Adipocyte (in vitro differentiated cells): ENCODE measurements around the gene CAMK1.

Experiments
- DNase-seq: peaks from one replicate; pipeline ENCODE4 v3.0.0-alpha.2; 2015; ENCODE audit warnings: low read depth
- H3K27me3 ChIP-seq: replicated peaks from 2 replicates; pipeline ENCODE4 v1.7.0; 2013; ENCODE audit warnings: mild to moderate bottlenecking, low read length, moderate library complexity; ENCODE audit not compliant: control insufficient read depth, insufficient read depth
- H3K36me3 ChIP-seq: 2 replicates; pipeline ENCODE4 v1.7.0; 2013; ENCODE audit warnings: low read length, mild to moderate bottlenecking, moderate library complexity; ENCODE audit not compliant: control insufficient read depth, insufficient read depth, severe bottlenecking
- H3K4me1 ChIP-seq: 2 replicates; pipeline ENCODE4 v1.7.0; 2013; ENCODE audit warnings: mild to moderate bottlenecking, low read length, moderate library complexity; ENCODE audit not compliant: control insufficient read depth, insufficient read depth
- H3K4me3 ChIP-seq: 2 replicates; pipeline ENCODE4 v1.7.0; 2013; ENCODE audit warnings: mild to moderate bottlenecking, low read length, moderate library complexity
- H3K9ac ChIP-seq: 2 replicates; pipeline ENCODE4 v1.7.0; 2013; ENCODE audit warnings: mild to moderate bottlenecking, low read length, moderate library complexity
- H3K9me3 ChIP-seq: 2 replicates; pipeline ENCODE4 v1.7.0; 2013; ENCODE audit warnings: mild to moderate bottlenecking, low read length, moderate library complexity; ENCODE audit not compliant: control insufficient read depth

Gene CAMK1

DNA sequence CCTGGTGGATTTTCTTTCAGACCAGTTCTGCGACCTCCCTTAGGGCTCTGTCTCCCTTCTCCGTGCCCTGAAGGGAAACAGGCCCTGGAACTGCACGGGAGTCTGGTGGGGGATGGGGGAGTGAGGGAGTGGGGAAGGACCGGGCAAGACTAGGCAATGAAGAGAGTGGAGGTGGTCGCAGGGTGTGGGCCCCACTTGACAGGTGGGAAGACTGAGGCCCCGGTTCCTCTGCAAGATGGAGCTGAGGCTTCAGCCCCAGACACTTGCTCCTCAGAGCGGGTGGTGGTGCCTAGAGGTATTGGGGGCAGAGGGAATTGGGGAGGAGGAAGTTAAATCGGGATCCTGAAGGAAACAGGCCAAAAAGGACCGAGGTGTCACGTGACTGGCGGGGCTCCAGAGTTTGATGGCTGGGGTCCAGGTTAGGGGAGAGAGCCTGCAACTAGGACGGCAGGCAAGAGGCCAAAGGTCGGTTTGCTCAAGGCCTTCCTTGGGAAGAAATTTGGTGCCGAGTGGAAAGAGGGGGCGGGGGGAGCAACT, 597 bp upstream of the CAMK1 start:
- H3K9me3 ChIP-seq, result no peaks in the 10 kb centered on the region
- peaks cover 12% of the 10 kb centered on the region for H3K36me3 ChIP-seq
- H3K4me1 ChIP-seq, result peaks cover 39% of the 10 kb centered on the region
- H3K4me3 ChIP-seq, result peak overlapping the region; percentile 91
- peak overlapping the region; percentile 93 for H3K9ac ChIP-seq
- no peaks in the 10 kb centered on the region for H3K27me3 ChIP-seq
- DNase-seq, result peak; percentile 39

DNA sequence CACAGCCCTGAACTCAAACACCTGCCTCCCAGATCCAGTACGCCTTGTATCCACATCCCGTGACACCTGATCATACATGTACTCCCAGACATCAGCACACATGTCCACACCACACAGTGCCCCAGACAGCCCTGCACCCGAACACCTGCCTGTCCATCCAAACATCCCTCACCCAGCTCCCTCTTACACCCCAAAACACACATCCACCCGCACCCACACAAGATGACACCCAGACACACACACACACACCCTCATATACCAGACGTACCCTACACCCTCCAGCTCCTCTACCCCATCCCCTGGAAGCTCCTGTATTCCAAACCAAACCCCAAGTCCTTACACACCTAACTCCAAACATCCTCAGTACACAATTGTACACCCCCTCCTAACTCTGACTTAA, 735 bp downstream of the CAMK1 start:
- peaks cover 18% of the 10 kb centered on the region for H3K36me3 ChIP-seq
- H3K27me3 ChIP-seq, result no peaks in the 10 kb centered on the region
- peaks cover 39% of the 10 kb centered on the region for H3K4me1 ChIP-seq
- peak overlapping the region; percentile 91 for H3K4me3 ChIP-seq
- peak overlapping the region; percentile 93 for H3K9ac ChIP-seq
- no peak for DNase-seq
- H3K9me3 ChIP-seq, result no peaks in the 10 kb centered on the region

- Histone ChIP-seq H3K4me1 (peaks cover 39% of the 10 kb centered on the region), H3K9ac (peak overlapping the region; percentile 93), H3K4me3 (peak overlapping the region; percentile 91), H3K9me3 (no peaks in the 10 kb centered on the region), H3K36me3 (peaks cover 18% of the 10 kb centered on the region), H3K27me3 (no peaks in the 10 kb centered on the region)
- no peak for DNase-seq
These were observed 1.5 kb downstream of the CAMK1 start for GRCh38 chr3:9768141-9768775.

- Histone ChIP-seq H3K9me3 (no peaks in the 10 kb centered on the region), H3K27me3 (no peaks in the 10 kb centered on the region), H3K4me3 (no peak overlapping the region), H3K4me1 (peaks cover 36% of the 10 kb centered on the region), H3K36me3 (peaks cover 23% of the 10 kb centered on the region), H3K9ac (peak overlapping the region; percentile 35)
- no peak for DNase-seq
These were observed 2.3 kb downstream of the CAMK1 start for GRCh38 chr3:9767418-9767817.

GRCh38 chr3:9765865-9766264, 3.9 kb downstream of the CAMK1 start:
- H3K9ac ChIP-seq, result no peak overlapping the region
- no peak for DNase-seq

DNA sequence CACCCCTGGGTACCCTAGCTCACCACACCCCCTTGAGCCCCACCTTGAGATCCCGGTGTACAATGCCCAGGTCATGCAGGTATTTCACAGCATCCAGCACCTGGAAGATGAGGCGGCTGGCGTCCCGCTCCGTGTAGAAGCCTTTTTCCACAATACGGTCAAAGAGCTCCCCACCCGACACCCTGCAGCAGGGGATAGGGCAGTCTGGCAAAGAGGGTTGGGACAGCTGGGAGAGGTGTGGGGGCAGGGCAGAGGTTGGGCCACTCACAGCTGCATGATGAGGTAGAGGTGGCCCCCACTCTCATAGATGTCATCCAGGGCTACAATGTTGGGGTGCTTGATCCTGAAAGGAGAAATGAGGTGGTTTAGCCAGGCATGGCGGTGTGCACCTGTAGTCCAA, 6.9 kb downstream of the CAMK1 start:
- H3K27me3 ChIP-seq, result no peaks in the 10 kb centered on the region
- no peaks in the 10 kb centered on the region for H3K4me1 ChIP-seq
- H3K36me3 ChIP-seq, result peaks cover 66% of the 10 kb centered on the region
- no peak for DNase-seq
- H3K9ac ChIP-seq, result no peak overlapping the region
- H3K9me3 ChIP-seq, result no peaks in the 10 kb centered on the region
- no peak overlapping the region for H3K4me3 ChIP-seq

More at GRCh38 chr3:9765865-9766264, 3.9 kb downstream of the CAMK1 start:
- Histone ChIP-seq H3K36me3 (peaks cover 39% of the 10 kb centered on the region), H3K9me3 (no peaks in the 10 kb centered on the region), H3K27me3 (no peaks in the 10 kb centered on the region), H3K4me3 (no peak overlapping the region), H3K4me1 (peaks cover 25% of the 10 kb centered on the region)

- Histone ChIP-seq H3K9me3 (no peaks in the 10 kb centered on the region), H3K4me1 (no peaks in the 10 kb centered on the region), H3K27me3 (no peaks in the 10 kb centered on the region), H3K36me3 (peaks cover 76% of the 10 kb centered on the region), H3K4me3 (no peak overlapping the region), H3K9ac (no peak overlapping the region)
- no peak for DNase-seq
These were observed 7.8 kb downstream of the CAMK1 start for GRCh38 chr3:9761919-9762318.

DNA sequence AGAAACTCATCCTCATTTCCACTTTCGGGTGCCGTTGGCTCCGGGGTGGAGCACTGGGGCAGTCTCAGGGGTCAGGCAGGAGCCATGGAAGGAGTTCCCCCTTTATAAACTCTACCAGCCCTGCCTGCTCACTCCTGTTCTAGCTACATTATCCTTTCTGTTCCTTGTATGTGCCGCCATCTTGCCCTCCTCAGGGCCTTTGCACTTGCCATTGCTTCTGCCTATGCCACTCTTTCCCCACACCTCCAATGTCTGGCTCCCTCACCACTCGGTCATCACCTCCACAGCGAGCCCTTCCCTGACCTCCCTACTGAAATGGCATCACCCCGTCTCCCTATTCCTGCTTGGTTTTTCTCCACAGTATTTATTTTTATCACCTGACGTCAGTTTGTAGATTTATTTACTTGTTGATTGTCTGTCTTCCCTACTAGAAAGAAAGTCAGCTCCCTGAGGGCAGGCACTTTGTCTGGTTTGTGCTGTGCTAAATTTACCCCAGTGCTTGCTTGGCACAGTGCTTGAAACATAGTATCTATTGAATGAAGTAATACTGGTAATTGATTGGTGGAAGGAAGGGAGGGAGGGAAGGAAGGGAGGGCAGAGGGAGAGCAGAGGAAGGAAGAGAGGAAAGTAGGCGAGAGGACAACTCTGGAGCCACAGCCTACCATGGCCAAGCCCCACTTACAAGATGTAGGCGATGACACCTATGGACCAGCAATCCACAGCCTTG, 8.8 kb downstream of the CAMK1 start:
- Histone ChIP-seq H3K4me1 (no peaks in the 10 kb centered on the region), H3K9ac (no peak overlapping the region), H3K27me3 (no peaks in the 10 kb centered on the region), H3K9me3 (no peaks in the 10 kb centered on the region), H3K4me3 (no peak overlapping the region), H3K36me3 (peaks cover 80% of the 10 kb centered on the region)
- DNase-seq, result no peak

GRCh38 chr3:9757427-9757826, 12.3 kb downstream of the CAMK1 start:
- peaks cover 7% of the 10 kb centered on the region for H3K4me1 ChIP-seq
- no peak for DNase-seq
- no peak overlapping the region for H3K9ac ChIP-seq
- H3K4me3 ChIP-seq, result no peak overlapping the region
- H3K36me3 ChIP-seq, result peaks cover 68% of the 10 kb centered on the region
- no peaks in the 10 kb centered on the region for H3K27me3 ChIP-seq
- H3K9me3 ChIP-seq, result no peaks in the 10 kb centered on the region

DNA sequence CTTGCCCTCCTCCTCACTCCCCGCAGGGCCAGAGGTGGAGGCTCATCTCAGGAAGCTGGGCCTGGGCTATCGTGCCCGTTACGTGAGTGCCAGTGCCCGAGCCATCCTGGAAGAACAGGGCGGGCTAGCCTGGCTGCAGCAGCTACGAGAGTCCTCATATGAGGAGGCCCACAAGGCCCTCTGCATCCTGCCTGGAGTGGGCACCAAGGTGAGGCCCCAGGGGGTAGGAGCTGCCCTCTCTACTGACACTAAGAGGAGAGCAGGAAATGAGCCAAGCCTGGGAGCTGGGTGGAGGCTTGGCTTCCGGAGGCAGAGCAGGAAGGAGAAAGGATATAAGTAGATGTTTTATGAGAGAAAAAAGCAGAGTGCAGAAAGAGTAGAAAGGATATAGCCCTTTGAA, 15.1 kb downstream of the CAMK1 start:
- H3K9ac ChIP-seq, result peak overlapping the region; percentile 28
- H3K4me1 ChIP-seq, result peaks cover 21% of the 10 kb centered on the region
- H3K36me3 ChIP-seq, result peaks cover 49% of the 10 kb centered on the region
- no peaks in the 10 kb centered on the region for H3K27me3 ChIP-seq
- no peaks in the 10 kb centered on the region for H3K9me3 ChIP-seq
- DNase-seq, result no peak
- H3K4me3 ChIP-seq, result no peak overlapping the region

DNA sequence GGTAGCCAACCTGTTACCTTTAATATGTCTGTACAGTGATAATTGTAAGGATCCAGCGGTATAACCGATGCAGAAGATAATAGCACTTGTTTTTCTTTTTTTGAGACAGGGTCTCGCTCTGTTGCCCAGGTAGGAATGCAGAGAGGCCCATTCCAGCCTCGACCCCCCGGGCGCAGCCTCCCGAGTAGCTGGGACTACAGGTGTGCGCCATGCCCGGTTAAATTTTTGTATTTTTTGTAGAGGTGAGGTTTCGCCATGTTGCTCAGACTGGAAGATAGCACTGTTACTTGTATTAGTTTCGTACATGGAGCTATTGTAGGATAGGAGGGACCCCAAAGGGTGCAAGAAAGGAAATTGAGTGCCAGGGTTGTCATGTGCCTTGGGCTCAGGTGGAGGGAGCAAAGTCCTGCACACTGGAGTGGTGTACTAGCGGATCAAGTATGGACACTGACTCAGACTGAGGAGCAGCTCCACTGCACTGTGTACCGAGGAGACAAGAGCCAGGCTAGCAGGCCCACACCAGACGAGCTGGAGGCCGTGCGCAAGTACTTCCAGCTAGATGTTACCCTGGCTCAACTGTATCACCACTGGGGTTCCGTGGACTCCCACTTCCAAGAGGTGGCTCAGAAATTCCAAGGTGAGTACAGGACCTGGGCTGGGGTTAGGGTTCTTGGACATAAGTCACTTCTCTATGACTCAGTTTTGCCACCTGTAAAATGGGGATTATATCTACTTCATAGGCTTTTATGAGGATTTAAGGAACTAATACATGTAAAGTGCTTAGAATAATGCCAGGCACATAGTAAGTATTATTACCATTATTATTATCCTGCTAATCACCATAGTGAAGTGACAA, 19.0 kb downstream of the CAMK1 start:
- peak overlapping the region; percentile 96 for H3K4me3 ChIP-seq
- H3K27me3 ChIP-seq, result no peaks in the 10 kb centered on the region
- peak overlapping the region; percentile 90 for H3K9ac ChIP-seq
- H3K4me1 ChIP-seq, result peaks cover 52% of the 10 kb centered on the region
- peaks cover 37% of the 10 kb centered on the region for H3K36me3 ChIP-seq
- DNase-seq, result no peak
- H3K9me3 ChIP-seq, result no peaks in the 10 kb centered on the region
